ENCODE results near the gene AFF3. TPM values are rescaled to one million over a fixed set of nuclear protein-coding genes. Genes with fewer than 3 reads are reported as not detected.
"Not testable (repeated sequence)": the region's sequence is repeated elsewhere in the genome, so short reads cannot be mapped to it uniquely, and the experiment has no call there.

The AFF3 gene
- total RNA-seq, 2 experiments from 2014 or later: 3.1 to 3.5 TPM

DNA sequence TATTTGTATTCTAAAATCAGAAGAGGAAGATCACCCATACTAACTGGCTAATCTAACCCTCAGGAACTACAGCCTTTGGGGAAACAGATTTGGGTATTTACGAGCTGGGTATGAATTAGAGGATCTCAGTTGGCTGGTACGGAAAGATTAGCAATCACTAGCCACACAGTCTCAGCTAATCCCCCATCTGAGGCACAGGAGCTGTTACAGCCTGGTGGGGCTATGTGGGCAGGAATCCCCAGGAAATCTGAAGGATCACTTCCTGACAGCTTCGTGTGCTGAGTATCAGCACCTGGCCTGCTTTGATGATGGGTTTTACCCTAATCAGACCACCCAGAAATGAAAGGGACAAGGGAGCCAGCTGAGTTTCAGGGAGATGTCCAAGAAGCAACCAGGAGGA is 206.3 kb downstream of the AFF3 start:
- H3K27ac Mint-ChIP-seq: no peak overlapping the region
- no peaks in the 10 kb centered on the region for H3K9me3 Mint-ChIP-seq
- no peak overlapping the region for H3K4me3 Mint-ChIP-seq
- intact Hi-C loops (cut with micrococcal nuclease): no loop called here
- DNase-seq (no peak), ATAC-seq (no peak)
- no peaks in the 10 kb centered on the region for H3K4me1 Mint-ChIP-seq (ENCODE audit: low read depth)
- CTCF ChIA-PET: no interaction called here
- H3K27me3 Mint-ChIP-seq: no peaks in the 10 kb centered on the region
- H3K36me3 Mint-ChIP-seq (ENCODE audit: low read depth): peaks cover 2% of the 10 kb centered on the region
- POLR2A ChIA-PET: no interaction called here
- TF ChIP-seq, protein P1, sequence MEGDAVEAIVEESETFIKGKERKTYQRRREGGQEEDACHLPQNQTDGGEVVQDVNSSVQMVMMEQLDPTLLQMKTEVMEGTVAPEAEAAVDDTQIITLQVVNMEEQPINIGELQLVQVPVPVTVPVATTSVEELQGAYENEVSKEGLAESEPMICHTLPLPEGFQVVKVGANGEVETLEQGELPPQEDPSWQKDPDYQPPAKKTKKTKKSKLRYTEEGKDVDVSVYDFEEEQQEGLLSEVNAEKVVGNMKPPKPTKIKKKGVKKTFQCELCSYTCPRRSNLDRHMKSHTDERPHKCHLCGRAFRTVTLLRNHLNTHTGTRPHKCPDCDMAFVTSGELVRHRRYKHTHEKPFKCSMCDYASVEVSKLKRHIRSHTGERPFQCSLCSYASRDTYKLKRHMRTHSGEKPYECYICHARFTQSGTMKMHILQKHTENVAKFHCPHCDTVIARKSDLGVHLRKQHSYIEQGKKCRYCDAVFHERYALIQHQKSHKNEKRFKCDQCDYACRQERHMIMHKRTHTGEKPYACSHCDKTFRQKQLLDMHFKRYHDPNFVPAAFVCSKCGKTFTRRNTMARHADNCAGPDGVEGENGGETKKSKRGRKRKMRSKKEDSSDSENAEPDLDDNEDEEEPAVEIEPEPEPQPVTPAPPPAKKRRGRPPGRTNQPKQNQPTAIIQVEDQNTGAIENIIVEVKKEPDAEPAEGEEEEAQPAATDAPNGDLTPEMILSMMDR (IDR thresholded peaks at IDR 0.05): no peak

DNA sequence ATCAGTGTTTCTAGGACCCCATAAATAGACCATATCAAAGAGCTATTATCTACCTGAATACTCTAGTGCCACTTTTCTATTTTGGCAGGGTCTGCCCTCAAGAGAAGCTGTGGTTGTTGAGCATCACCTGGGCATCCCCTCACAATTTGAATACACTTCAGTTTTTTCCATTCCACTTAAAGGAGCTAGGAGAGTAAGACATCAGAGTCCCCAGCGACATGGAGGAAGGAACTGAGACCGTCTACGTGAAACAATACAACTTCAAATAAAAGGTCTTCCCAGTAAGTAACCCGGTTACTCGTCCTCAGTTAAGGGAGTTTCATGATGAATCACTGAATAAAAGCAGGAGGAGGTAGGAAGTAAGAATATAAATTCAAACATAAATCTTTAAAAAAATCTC is 206.7 kb downstream of the AFF3 start:
- intact Hi-C loops (cut with micrococcal nuclease): no loop called here
- TF ChIP-seq, protein P1 (IDR thresholded peaks at IDR 0.05): no peak
- Mint-ChIP-seq H3K27me3 (no peaks in the 10 kb centered on the region), H3K27ac (no peak overlapping the region), H3K36me3 (ENCODE audit: low read depth) (peaks cover 2% of the 10 kb centered on the region), H3K9me3 (no peaks in the 10 kb centered on the region), H3K4me1 (ENCODE audit: low read depth) (no peaks in the 10 kb centered on the region), H3K4me3 (no peak overlapping the region)
- POLR2A ChIA-PET: no interaction called here
- no peak for ATAC-seq
- CTCF ChIA-PET: no interaction called here
- no peak for DNase-seq

DNA sequence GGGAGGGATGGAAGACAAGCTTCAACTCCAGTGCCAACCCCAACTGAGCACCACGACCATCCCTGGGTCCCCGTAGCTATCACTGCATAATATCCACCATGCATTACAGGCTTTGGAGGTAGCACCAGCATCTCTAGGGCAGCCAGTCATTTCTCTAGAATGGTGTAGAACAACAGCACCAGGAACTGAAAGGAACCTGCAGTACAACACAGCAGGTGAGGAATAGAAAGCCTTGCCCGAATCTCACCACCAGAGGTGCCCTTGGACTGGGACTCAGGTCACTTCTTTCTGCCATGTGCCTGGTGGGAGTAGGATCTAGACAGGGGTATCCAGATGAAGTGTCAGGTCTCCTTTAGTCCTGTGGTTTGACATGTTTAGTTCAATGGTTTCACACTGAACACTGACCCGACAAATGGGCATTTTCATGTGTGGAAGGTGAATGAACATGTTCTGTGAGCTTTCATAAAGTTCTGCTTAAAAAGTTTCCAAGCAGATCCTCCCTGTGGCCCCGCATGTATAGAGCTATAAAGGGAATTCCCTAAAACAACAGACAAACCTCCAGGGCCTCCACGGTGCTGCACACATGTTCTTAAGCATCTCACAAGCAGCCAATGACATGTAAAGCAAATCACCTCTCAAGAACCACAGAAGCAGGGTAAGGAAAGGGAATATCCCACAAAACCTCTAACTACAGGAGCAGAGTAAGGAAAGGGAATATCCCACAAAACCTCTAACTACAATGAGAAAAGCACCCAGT is 208.3 kb downstream of the AFF3 start:
- no peaks in the 10 kb centered on the region for H3K9me3 Mint-ChIP-seq
- POLR2A ChIA-PET: no interaction called here
- H3K36me3 Mint-ChIP-seq (ENCODE audit: low read depth): peaks cover 2% of the 10 kb centered on the region
- no peaks in the 10 kb centered on the region for H3K27me3 Mint-ChIP-seq
- TF ChIP-seq, protein P1 (IDR thresholded peaks at IDR 0.05): no peak
- intact Hi-C loops (cut with micrococcal nuclease): no loop called here
- no peak for ATAC-seq
- no peak overlapping the region for H3K27ac Mint-ChIP-seq
- no peak for DNase-seq
- CTCF ChIA-PET: no interaction called here
- H3K4me3 Mint-ChIP-seq: no peak overlapping the region
- H3K4me1 Mint-ChIP-seq (ENCODE audit: low read depth): no peaks in the 10 kb centered on the region

DNA sequence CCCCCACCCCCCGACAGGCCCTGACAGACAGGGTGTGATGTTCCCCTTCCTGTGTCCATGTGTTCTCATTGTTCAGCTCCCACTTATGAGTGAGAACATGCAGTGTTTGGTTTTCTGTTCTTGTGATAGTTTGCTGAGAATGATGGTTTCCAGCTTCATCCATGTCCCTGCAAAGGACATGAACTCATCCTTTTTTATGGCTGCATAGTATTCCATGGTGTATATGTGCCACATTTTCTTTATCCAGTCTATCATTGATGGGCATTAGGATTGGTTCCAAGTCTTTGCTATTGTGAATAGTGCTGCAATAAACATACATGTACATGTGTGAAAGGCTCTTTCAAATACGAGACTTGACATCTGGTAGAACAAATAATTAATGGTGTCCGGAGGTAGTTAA is 208.9 kb downstream of the AFF3 start:
- H3K4me1 Mint-ChIP-seq (ENCODE audit: low read depth); POLR2A ChIA-PET; H3K27me3 Mint-ChIP-seq; H3K36me3 Mint-ChIP-seq (ENCODE audit: low read depth); CTCF ChIA-PET; intact Hi-C loops (cut with micrococcal nuclease); H3K27ac Mint-ChIP-seq; ATAC-seq; H3K4me3 Mint-ChIP-seq; DNase-seq; H3K9me3 Mint-ChIP-seq: not testable (repeated sequence)

DNA sequence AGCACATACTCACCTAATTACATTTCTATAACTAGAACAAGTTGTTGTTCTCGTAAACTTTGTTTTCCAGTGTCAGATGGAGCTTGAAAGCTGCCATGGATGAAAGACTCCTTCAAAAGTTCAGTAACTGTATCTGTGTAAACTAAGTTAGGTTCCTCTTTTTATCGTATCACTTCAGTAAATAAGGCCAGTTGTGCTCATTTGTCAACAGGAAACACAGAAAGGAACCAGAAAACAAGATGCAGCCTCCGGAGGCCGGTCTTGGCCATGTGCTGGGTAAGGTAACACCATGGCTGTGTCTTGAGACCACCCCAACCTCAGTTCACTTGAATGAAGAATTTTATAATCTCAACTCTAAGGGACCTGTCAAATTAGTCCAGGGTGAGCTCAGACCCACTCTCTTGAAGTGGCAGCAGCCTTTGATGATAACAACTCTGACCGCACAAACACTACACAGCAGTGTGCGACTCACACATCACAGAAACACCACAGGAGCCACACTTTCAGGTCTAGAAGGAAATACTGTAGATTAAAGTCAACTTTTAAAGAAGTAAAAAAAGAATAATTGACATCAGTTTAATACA is 213.8 kb downstream of the AFF3 start:
- intact Hi-C loops (cut with micrococcal nuclease): no loop called here
- CTCF ChIA-PET: no interaction called here
- Mint-ChIP-seq H3K4me1 (ENCODE audit: low read depth) (no peaks in the 10 kb centered on the region), H3K36me3 (ENCODE audit: low read depth) (no peaks in the 10 kb centered on the region), H3K27me3 (no peaks in the 10 kb centered on the region), H3K27ac (no peak overlapping the region), H3K4me3 (no peak overlapping the region), H3K9me3 (no peaks in the 10 kb centered on the region)
- ATAC-seq (no peak), DNase-seq (no peak)
- TF ChIP-seq, protein P1 (IDR thresholded peaks at IDR 0.05): no peak
- POLR2A ChIA-PET: no interaction called here

DNA sequence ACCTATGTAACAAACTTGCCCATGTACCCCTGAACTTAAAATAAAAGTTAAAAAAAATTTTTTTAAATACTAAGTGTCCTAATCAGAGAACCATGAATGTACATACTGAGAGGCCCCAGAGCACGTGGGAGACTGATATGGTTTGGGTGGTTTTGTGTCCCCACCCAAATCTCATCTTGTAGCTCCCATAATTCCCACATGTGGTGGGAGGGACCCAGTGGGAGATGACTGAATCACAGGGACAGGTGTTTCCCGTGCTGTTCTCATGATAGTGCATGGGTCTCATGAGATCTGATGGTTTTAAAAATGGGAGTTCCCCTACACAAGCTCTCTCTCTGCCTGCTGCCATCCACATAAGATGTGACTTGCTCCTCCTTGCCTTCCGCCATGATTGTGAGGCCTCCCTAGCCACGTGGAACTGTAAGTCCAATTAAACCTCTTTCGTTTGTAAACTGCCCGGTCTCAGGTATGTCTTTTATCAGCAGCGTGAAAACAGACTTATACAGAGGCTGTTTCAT is 214.6 kb downstream of the AFF3 start:
- POLR2A ChIA-PET; H3K9me3 Mint-ChIP-seq; H3K4me1 Mint-ChIP-seq (ENCODE audit: low read depth); intact Hi-C loops (cut with micrococcal nuclease); ATAC-seq; CTCF ChIA-PET; DNase-seq; H3K27ac Mint-ChIP-seq; H3K36me3 Mint-ChIP-seq (ENCODE audit: low read depth); H3K27me3 Mint-ChIP-seq; H3K4me3 Mint-ChIP-seq: not testable (repeated sequence)

All from activated CD8-positive, alpha-beta T cell treated with anti-CD3 and anti-CD28 coated beads for 36 hours (primary cell).